ENCODE measurements around the gene DNAJC7. TPM values are rescaled to one million over a fixed set of nuclear protein-coding genes. Genes with fewer than 3 reads are reported as not detected.
"Not testable (repeated sequence)": the region's sequence is repeated elsewhere in the genome, so short reads cannot be mapped to it uniquely, and the experiment has no call there.

The DNAJC7 gene
- total RNA-seq, 1 donor from 2014 or later = 47.7 TPM

DNA sequence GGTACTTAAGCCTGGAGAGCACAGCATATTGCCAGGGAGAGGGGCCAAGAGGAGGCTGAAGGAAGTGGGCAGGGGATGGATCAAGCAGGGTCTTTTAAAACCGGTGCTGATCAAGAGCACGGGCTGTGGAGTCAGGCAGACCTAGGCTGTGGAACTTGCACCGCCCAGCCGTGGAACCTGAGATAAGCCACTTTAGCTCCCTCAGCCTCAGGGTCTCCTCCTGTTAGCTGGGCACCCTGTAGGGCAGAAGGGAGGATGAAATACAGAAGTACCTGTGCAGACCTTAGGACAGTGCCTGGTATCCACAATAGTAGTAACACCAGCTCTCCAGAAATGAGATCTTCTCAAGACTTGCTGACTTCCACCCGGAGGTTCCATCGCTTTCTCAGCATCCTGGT is 77.5 kb downstream of the DNAJC7 start:
- TF ChIP-seq, protein P1, sequence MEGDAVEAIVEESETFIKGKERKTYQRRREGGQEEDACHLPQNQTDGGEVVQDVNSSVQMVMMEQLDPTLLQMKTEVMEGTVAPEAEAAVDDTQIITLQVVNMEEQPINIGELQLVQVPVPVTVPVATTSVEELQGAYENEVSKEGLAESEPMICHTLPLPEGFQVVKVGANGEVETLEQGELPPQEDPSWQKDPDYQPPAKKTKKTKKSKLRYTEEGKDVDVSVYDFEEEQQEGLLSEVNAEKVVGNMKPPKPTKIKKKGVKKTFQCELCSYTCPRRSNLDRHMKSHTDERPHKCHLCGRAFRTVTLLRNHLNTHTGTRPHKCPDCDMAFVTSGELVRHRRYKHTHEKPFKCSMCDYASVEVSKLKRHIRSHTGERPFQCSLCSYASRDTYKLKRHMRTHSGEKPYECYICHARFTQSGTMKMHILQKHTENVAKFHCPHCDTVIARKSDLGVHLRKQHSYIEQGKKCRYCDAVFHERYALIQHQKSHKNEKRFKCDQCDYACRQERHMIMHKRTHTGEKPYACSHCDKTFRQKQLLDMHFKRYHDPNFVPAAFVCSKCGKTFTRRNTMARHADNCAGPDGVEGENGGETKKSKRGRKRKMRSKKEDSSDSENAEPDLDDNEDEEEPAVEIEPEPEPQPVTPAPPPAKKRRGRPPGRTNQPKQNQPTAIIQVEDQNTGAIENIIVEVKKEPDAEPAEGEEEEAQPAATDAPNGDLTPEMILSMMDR (IDR thresholded peaks at IDR 0.05; ENCODE audit: insufficient read depth, low read length, severe bottlenecking) = no peak
- Histone ChIP-seq H3K27me3 (ENCODE audit: control insufficient read depth, insufficient read depth, low read length) (no peaks in the 10 kb centered on the region), H3K4me3 (ENCODE audit: low read depth, low read length) (no peak overlapping the region), H3K36me3 (ENCODE audit: control insufficient read depth, insufficient read depth, low read length) (no peaks in the 10 kb centered on the region)
- no peak for DNase-seq (ENCODE audit: low read depth)
- no peak for FAIRE-seq

DNA sequence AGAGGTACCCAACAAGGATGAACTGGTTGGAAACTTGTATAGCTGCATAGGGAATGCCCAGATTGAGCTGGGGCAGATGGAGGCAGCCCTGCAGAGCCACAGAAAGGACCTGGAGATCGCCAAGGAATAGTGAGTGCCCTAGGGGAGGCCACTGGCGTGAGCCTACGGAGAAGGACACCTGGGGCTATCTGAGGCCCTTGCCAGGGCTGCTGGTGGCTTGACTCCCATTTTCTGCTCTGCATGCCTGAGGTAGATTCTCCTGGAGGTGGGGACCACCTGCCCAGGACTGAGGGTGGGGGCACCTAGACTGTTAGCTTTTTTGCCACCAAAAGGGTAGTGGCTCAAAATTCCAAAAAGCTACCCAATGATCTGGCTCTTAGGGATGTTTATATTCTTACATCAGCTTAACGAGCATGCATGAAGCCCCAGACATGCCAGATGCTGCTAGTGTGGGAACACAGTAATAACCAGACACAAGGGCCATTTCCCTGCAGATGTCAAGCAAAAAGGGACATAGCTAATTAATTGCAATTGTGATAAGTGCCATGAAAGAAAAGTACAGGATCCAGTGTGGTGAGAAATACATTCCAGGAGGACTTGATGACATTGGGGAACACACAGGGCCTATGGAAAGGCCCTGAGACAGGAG is 78.1 kb downstream of the DNAJC7 start:
- FAIRE-seq (peak; percentile 43), DNase-seq (ENCODE audit: low read depth) (no peak)
- Histone ChIP-seq H3K36me3 (ENCODE audit: control insufficient read depth, insufficient read depth, low read length) (no peaks in the 10 kb centered on the region), H3K4me3 (ENCODE audit: low read depth, low read length) (no peak overlapping the region), H3K27me3 (ENCODE audit: control insufficient read depth, insufficient read depth, low read length) (no peaks in the 10 kb centered on the region)
- TF ChIP-seq, protein P1 (IDR thresholded peaks at IDR 0.05; ENCODE audit: insufficient read depth, low read length, severe bottlenecking) = no peak

DNA sequence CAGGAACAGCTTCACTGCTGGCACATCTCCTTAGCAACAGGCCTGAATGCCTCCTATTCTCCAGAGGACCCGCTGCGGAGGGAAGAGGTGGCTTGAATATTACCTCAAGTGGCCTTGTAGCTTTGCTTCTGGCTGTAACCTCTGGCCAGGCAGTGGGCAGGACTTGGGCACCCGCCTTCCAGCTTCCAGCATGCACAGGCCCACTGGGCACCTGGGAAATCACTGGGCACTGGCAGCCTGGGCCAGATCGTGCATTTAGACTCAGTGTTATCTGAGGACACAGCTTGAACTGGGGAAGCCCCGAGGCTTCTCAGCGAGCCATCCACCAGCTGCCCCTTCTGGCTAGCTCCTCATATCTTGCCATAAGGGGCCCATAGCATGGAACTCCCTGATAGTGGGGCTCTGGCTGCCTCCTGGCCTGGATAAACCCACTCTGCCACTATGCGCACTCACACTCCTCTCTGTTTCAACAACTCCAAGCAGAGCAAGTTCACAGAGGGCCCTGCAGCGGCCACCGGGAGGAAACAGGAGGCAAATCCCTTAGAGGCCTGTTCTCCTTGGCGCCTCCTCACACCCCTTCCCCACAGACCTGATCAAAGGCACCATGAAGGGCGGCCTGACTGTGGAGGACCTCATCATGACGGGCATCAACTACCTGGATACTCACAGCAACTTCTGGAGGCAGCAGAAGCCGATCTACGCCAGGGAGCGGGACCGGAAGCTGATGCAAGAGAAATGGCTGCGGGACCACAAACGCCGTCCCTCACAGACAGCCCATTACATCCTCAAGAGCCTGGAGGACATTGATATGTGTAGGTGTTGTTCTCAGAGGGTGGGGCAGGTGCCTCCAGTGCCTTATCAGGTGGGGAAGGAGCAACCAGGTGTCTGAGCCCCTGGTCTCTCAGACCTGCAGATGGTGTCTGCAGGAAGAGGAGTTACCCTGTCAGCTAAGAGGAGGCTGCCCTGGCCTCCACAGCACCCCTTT is 79.0 kb downstream of the DNAJC7 start:
- Histone ChIP-seq H3K27me3 (ENCODE audit: control insufficient read depth, insufficient read depth, low read length) (no peaks in the 10 kb centered on the region), H3K36me3 (ENCODE audit: control insufficient read depth, insufficient read depth, low read length) (no peaks in the 10 kb centered on the region), H3K4me3 (ENCODE audit: low read depth, low read length) (no peak overlapping the region)
- TF ChIP-seq, protein P1 (IDR thresholded peaks at IDR 0.05; ENCODE audit: insufficient read depth, low read length, severe bottlenecking) = no peak
- DNase-seq (ENCODE audit: low read depth) (no peak), FAIRE-seq (peak; percentile 72)

DNA sequence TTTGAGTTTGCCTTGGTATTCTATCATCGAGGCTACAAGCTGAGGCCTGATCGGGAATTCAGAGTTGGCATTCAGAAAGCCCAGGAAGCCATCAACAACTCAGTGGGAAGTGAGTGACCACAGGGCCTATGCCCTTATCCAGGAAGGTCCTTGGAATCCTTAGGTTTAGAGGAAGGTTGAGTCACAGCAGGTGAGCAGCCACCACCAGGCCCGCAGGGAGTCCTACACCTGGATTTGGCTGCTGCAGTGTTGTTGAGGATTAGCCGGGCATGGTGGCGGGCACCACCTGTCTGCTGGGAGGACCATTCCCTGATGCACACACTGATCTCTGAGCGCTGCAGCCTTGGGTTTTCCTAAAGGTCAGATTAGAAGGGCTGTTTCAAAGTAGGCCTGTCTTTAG is 81.6 kb downstream of the DNAJC7 start:
- H3K27me3 ChIP-seq (ENCODE audit: control insufficient read depth, insufficient read depth, low read length) = no peaks in the 10 kb centered on the region
- TF ChIP-seq, protein P1 (IDR thresholded peaks at IDR 0.05; ENCODE audit: insufficient read depth, low read length, severe bottlenecking) = no peak
- FAIRE-seq = no peak

DNA sequence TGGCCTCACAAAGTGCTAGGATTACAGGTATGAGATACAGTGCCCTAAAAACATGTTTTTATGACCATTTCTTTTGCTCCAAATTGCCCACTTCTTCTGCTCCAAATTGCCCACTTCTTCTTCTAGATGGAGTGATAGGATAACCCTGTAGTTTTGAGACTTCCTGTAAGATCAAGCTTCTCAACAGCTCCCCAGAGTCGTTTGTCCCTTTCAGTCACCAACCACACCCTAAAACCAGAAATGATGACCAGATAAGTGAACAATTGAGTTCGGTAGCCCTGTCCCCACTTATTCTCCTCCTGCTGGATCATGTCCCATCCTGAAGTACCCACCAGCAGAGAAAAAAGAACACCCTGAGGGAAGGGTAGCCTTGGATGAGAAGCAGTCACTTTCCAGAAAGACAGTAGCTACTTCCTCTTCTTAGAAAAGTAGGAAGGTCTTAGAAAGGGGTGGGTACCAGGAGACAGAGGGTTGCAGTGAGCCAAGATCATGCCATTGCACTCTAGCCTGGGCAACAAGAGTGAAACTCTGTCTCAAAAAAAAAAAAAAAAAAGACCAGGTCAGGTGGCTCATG is 84.3 kb downstream of the DNAJC7 start:
- FAIRE-seq (no peak), DNase-seq (ENCODE audit: low read depth) (no peak)
- Histone ChIP-seq H3K36me3 (ENCODE audit: control insufficient read depth, insufficient read depth, low read length) (no peaks in the 10 kb centered on the region), H3K27me3 (ENCODE audit: control insufficient read depth, insufficient read depth, low read length) (no peaks in the 10 kb centered on the region), H3K4me3 (ENCODE audit: low read depth, low read length) (no peak overlapping the region)
- TF ChIP-seq, protein P1 (IDR thresholded peaks at IDR 0.05; ENCODE audit: insufficient read depth, low read length, severe bottlenecking) = no peak

More for the DNA sequence above, 81.6 kb downstream of the DNAJC7 start:
- no peaks in the 10 kb centered on the region for H3K36me3 ChIP-seq (ENCODE audit: control insufficient read depth, insufficient read depth, low read length)
- DNase-seq (ENCODE audit: low read depth) = peak; percentile 23
- no peak overlapping the region for H3K4me3 ChIP-seq (ENCODE audit: low read depth, low read length)

DNA sequence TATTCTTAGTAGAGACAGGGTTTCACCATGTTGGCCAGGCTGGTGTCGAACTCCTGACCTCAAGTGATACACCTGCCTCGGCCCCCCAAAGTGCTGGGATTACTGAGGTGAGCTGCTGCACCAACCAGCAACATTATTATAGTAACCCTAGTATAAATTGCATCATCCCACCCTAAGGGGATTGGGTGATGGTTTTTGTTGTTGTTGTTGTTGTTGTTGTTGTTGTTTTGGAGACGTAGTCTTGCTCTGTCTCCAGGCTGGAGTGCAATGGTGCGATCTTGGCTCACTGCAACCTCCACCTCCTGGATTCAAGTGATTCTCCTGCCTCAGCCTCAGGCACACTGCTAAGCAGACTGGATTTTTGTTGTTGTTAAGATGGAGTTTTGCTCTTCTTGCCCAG is 85.5 kb downstream of the DNAJC7 start:
- H3K36me3 ChIP-seq (ENCODE audit: control insufficient read depth, insufficient read depth, low read length); H3K4me3 ChIP-seq (ENCODE audit: low read depth, low read length); DNase-seq (ENCODE audit: low read depth); H3K27me3 ChIP-seq (ENCODE audit: control insufficient read depth, insufficient read depth, low read length); FAIRE-seq: not testable (repeated sequence)

DNA sequence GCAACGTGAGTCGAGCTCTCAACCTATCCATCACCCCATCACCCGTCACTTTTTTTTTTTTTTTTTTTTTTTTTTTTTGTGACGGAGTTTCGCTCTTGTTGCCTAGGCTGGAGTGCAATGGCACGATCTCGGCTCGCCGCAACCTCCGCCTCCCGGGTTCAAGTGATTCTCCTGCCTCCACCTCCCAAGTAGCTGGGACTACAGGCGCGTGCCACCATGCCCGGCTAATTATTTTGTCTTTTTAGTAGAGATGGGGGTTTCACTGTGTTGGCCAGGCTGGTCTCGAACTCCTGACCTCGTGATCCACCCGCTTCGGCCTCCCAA is 86.4 kb downstream of the DNAJC7 start:
- peak overlapping the region; percentile 19 for H3K4me3 ChIP-seq (ENCODE audit: low read depth, low read length)
- H3K36me3 ChIP-seq (ENCODE audit: control insufficient read depth, insufficient read depth, low read length); H3K27me3 ChIP-seq (ENCODE audit: control insufficient read depth, insufficient read depth, low read length); DNase-seq (ENCODE audit: low read depth); FAIRE-seq: not testable (repeated sequence)

Data from bronchial epithelial cell (primary cell).